Measurements from ENCODE around the gene TRIM29.

DNA sequence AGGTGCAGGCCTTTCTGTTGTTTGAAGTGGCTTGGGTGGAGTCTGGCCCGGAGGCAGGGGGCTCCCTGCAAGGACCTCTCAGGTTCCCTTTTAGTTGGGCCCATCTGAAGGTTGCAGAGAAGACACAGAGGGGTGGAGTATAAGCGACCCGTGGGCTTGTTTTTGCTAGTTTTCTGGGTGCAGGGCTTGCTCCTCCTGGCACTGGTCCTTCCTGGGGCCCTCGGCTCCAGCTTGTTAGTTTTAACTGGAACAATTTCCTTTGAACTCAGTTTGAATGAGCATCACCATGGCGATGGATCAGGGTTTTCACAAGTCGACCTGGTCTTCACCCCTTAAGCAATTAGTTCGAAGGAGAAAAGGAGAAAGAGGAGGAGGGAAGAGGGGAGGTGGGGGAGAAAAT, 44.5 kb upstream of the TRIM29 start:
- TF ChIP-seq SUZ12 (IDR thresholded peaks at IDR 0.05; ENCODE audit: extremely low read depth, insufficient read depth, insufficient read length) (no peak), ZNF274 (IDR thresholded peaks at IDR 0.05; ENCODE audit: low read depth, low read length) (no peak)
